CD4-positive, alpha-beta T cell treated with Interleukin-4 for 1 hour (primary cell): ENCODE measurements around the gene PTGIR.

ENCODE experiments used
- DNase-seq, 2 donors: peaks; one replicate each; pipeline ENCODE4 v3.0.0-alpha.2; 2020 to 2022

The PTGIR gene

GRCh38 chr19:46615966-46616365, 8.9 kb downstream of the PTGIR start:
- no peak for DNase-seq

- peak; percentile 81 to 83 for DNase-seq
Observed at GRCh38 chr19:46614114-46614722, 10.7 kb downstream of the PTGIR start.

- DNase-seq, result no peak
Observed at GRCh38 chr19:46613525-46613924, 11.4 kb downstream of the PTGIR start.

- DNase-seq, result no peak
Observed at GRCh38 chr19:46611776-46612175, 13.1 kb downstream of the PTGIR start.

- peak; percentile 36 to 63 for DNase-seq
Observed at GRCh38 chr19:46610851-46611770, 13.8 kb downstream of the PTGIR start.

- DNase-seq, result no peak
Observed at GRCh38 chr19:46610413-46610775, 14.5 kb downstream of the PTGIR start.

DNA sequence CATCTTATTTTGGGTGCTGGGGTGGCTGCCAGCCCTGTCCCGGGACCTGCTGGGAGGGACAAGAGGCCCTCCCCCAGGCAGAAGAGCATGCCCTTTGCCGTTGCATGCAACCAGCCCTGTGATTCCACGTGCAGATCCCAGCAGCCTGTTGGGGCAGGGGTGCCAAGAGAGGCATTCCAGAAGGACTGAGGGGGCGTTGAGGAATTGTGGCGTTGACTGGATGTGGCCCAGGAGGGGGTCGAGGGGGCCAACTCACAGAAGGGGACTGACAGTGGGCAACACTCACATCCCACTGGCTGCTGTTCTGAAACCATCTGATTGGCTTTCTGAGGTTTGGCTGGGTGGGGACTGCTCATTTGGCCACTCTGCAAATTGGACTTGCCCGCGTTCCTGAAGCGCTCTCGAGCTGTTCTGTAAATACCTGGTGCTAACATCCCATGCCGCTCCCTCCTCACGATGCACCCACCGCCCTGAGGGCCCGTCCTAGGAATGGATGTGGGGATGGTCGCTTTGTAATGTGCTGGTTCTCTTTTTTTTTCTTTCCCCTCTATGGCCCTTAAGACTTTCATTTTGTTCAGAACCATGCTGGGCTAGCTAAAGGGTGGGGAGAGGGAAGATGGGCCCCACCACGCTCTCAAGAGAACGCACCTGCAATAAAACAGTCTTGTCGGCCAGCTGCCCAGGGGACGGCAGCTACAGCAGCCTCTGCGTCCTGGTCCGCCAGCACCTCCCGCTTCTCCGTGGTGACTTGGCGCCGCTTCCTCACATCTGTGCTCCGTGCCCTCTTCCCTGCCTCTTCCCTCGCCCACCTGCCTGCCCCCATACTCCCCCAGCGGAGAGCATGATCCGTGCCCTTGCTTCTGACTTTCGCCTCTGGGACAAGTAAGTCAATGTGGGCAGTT, 15.1 kb downstream of the PTGIR start:
- DNase-seq, result no peak

DNA sequence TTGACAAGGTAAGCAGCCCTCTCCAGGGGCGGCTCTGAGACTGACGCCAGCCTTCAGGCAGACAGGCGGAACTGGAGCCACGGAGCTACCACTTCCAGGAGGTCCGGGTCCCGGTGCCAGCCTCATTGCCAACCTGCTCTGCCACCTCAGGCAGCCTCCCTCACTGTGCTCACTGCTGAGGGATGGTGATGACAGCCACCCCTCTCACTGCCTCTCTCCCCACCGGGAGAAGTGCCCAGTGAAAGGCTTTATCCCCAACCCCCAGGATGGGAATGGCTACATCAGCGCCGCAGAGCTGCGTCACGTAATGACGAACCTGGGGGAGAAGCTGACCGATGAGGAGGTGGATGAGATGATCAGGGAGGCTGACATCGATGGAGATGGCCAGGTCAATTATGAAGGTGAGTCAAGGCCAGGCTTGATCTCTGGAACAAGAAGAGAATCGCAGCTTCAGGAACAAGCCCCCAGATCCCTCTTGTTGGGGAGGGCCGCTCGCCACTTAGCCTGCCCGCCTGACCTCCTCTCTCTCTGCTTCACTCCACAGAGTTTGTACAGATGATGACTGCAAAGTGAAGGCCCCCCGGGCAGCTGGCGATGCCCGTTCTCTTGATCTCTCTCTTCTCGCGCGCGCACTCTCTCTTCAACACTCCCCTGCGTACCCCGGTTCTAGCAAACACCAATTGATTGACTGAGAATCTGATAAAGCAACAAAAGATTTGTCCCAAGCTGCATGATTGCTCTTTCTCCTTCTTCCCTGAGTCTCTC, 16.1 kb downstream of the PTGIR start:
- no peak for DNase-seq

DNA sequence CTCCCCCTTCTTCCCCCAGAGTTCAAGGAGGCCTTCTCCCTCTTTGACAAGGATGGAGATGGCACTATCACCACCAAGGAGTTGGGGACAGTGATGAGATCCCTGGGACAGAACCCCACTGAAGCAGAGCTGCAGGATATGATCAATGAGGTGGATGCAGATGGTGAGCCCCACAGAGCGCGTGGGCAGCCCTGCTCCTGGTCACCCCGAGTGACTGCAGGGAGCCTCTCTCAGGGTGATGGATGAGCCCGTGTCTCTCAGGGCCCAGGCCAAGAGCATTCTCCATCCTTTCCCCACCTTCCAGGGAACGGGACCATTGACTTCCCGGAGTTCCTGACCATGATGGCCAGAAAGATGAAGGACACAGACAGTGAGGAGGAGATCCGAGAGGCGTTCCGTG, 16.7 kb downstream of the PTGIR start:
- DNase-seq, result no peak

DNA sequence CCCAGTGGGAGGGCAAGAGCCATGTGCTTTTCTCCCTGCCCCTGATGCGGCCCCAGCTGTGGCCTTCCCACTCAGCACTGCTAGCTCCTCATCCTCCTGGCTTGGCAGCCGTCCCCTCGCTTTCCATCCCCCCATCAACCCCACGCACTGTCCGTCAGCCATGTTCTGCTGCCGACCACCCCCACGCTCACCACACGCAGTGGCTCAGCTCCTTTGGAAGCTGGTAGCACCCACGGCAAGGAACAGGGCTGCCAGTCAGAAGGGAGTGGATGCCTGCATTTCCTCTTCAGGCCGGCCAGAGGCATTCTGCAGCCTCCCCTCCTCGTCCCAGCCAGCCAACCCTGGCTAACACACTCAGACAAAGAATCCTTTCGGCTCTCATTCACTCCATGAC, 17.4 kb downstream of the PTGIR start:
- DNase-seq, result no peak

DNA sequence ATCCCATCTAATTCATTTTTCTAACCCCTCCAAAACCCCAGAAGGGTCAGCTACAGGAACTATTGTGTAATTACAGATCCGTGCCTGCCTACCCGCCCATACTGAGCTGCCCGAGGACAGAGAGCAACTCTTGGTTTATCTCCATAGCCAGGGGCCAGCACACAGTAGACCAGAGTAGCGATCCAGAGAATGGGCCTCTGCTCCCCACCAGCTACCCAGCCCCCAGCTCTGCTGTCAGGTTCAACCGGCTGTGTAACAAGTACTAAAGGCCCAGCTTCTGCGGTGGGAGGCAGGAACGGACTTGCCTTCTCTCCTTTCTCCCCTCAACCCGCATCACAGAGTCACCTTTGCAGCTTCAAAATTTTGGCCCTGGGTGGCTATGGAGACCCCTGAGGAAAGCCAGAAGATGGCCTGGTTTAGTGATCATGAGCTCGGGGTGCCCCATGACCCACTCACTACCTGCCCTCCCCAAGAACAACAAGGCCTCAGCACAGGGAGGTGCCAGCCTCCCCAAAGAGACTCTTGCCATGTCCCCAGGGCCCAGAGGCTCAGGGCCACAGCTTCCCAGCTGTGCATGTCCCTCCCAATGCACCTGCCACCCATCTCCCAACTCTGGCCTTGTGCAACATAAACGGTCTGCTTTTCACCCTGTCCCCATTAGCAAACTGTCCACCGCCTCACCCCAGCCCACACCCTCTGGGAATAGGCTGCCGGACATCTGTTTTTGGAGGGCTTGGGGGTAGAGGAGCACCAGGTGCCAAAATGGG, 18.0 kb downstream of the PTGIR start:
- no peak for DNase-seq

DNA sequence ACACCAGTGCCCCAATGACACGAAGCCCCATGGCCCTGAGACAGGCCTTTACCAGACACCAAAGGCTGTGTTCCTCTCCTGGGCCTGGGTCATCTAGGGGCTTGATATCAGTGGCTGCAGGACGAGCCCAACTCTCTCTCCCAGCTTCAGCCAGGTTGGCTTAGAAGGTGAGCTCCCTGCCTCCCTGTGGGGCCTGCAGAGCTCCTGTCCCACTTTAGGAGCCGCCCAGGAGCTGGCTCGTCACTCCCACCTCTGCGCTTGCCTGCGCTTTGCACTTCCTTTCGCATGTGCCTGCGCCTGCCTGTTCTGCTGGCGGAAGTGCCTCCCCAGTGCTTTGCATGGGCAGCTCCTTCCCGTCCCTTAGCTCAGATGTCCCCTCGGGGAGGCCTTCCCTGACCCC, 18.9 kb downstream of the PTGIR start:
- no peak for DNase-seq

GRCh38 chr19:46605356-46605821, 19.5 kb downstream of the PTGIR start:
- no peak for DNase-seq

GRCh38 chr19:46604781-46605355, 20.0 kb downstream of the PTGIR start:
- DNase-seq, result no peak

DNA sequence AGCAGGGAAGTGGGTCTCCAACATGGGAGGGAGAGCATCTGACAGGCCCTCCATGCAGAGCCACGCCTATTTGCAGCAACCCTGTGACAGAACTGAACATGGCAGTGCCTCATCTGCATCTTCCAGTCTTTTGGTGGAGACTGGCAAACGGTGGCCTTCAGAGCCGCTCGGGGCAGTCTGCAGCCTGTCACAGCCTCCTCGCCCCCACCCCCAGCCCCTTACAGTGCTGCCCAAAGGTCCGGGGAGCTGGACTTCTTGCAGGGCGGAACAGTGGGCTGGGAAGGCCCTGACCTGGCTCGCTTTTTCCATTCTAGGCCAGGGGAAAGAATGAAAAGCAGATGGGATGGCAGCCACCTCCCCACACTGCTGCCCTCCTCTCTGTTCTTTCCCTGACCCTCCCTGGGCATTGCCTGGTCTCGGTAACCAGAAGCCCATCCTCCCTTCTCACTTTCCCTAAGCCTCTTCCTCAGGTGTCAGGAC, 21.1 kb downstream of the PTGIR start:
- DNase-seq, result no peak

DNA sequence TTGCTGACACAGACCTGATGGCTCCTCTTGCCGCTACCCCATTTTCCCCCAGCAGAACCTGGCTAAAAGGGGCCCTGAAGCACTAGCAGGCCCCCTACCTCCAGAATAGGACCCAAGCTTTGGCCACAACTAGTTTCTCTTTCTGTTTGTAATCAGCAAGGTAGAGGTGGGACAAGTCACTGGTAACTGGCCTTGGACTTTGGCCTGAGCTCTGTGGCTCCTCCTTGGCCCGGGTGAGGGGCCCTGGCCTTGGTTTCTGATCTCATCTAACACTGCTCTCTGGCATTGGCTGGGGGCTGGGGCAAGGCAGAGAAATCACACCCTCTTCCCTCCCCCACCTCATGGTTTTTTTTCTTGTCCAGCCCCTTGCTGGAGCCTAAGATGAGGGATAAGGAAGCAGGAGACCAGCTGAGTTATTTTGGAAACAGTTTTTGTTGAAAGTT, 21.7 kb downstream of the PTGIR start:
- no peak for DNase-seq

- DNase-seq, result peak in 1 of 2 donors; percentile 27
Observed at GRCh38 chr19:46602392-46603194, 22.3 kb downstream of the PTGIR start.

DNA sequence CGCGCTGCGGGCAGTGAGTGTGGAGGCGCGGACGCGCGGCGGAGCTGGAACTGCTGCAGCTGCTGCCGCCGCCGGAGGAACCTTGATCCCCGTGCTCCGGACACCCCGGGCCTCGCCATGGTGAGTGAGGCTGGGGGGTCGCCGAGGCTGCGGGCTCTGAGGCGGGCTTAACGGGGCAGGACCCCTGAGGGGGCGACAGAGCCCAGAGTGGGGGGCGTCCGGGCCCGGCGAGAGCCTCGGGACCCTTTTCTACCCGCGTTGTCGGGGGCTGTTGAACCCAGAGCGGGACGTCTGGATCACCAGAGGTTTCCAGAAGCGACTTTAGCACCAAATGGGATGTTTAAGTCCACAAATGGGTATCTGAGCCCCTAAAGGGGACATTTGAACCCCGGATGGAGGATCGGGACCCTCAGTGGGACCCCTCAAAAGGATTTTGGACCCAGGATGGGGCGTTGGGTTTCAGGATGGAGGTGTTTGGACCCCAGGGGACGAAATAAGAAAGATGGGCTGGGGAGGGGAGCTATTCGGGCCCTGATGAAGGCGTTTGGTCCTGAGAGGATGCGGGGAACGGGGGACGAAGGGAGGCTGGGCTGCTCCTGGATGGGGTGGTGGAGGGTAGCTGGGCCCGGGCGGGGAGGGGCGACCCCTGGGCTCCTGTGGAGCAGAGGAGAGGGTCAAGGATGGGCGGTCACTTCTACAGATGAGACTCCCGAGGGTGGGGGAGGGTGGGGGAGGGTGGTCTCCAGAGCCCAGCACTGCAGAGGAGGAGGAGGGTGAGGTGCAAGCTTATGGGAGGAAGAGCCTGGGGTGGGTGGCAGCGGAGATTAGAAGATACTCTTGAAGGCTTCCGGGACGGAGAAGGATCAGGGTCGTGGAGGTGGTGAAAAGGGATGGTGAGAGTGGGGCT, 23.3 kb downstream of the PTGIR start, which contains the start of gene CALM3:
CALM3 (plus strand) TSS at position 13 of the 907 bp plus-strand sequence; CDS start at position 118, 105 bp downstream.
- DNase-seq, result no peak
